ENCODE results near the gene PBRM1.

- TF ChIP-seq CEBPB (IDR thresholded peaks at IDR 0.05): no peak
- no peak for TF ChIP-seq CREB1 (IDR thresholded peaks at IDR 0.05; ENCODE audit: low read depth)
- no peak for TF ChIP-seq MAX (IDR thresholded peaks at IDR 0.05)
- no peak for TF ChIP-seq YY1 (IDR thresholded peaks at IDR 0.05; ENCODE audit: low read depth)
- no peak for TF ChIP-seq EGR1 (IDR thresholded peaks at IDR 0.05)
- TF ChIP-seq EP300 (IDR thresholded peaks at IDR 0.05; ENCODE audit: borderline replicate concordance): no peak
- no peak for TF ChIP-seq REST (IDR thresholded peaks at IDR 0.05; ENCODE audit: low read depth)
- no peak for TF ChIP-seq RAD21 (IDR thresholded peaks at IDR 0.05; ENCODE audit: low read depth)
- no peak for TF ChIP-seq FOXM1 (IDR thresholded peaks at IDR 0.05; ENCODE audit: borderline replicate concordance, low read depth)
- no peak for TF ChIP-seq NFIC (IDR thresholded peaks at IDR 0.05)
- TF ChIP-seq USF1 (IDR thresholded peaks at IDR 0.05): no peak
- no peak for TF ChIP-seq TAF1 (IDR thresholded peaks at IDR 0.05; ENCODE audit: low read depth)
Measured at GRCh38 chr3:52521488-52521824, 164.3 kb downstream of the PBRM1 start.
